Activated T-cell treated with anti-CD3 and anti-CD28 coated beads, Interleukin-2, amount 50 U/mL, for 24 hours (primary cell): Measurements from ENCODE around the gene EPB41.
"Not testable (repeated sequence)": the region's sequence is repeated elsewhere in the genome, so short reads cannot be mapped to it uniquely, and the experiment has no call there.

Experiments
- DNase-seq: peaks from one replicate; pipeline ENCODE4 v3.0.0-alpha.2; 2020
- H3K27ac Mint-ChIP-seq: 2 replicates; pipeline ENCODE4 v1.8.0; 2020; ENCODE audit warnings: mild to moderate bottlenecking, mixed read lengths
- H3K27me3 Mint-ChIP-seq: 2 replicates; pipeline ENCODE4 v1.8.0; 2020; ENCODE audit warnings: mixed read lengths
- H3K36me3 Mint-ChIP-seq: 2 replicates; pipeline ENCODE4 v1.8.0; 2020; ENCODE audit warnings: low read depth, mixed read lengths
- H3K4me1 Mint-ChIP-seq: 2 replicates; pipeline ENCODE4 v1.8.0; 2020; ENCODE audit warnings: low read depth, mixed read lengths
- H3K4me3 Mint-ChIP-seq: 2 replicates; pipeline ENCODE4 v1.8.0; 2020; ENCODE audit warnings: mild to moderate bottlenecking, moderate library complexity, mixed read lengths
- H3K9me3 Mint-ChIP-seq: 2 replicates; pipeline ENCODE4 v1.8.0; 2020; ENCODE audit warnings: mixed read lengths

Gene EPB41

GRCh38 chr1:29134695-29135028, 220.3 kb downstream of the EPB41 start:
- Mint-ChIP-seq H3K4me3 (no peak overlapping the region), H3K36me3 (no peaks in the 10 kb centered on the region), H3K27ac (no peak overlapping the region), H3K27me3 (peaks cover 21% of the 10 kb centered on the region), H3K9me3 (no peaks in the 10 kb centered on the region), H3K4me1 (peaks cover 3% of the 10 kb centered on the region)
- no peak for DNase-seq

- no peaks in the 10 kb centered on the region for H3K9me3 Mint-ChIP-seq
- peaks cover 3% of the 10 kb centered on the region for H3K4me1 Mint-ChIP-seq
- DNase-seq, result no peak
- no peak overlapping the region for H3K27ac Mint-ChIP-seq
- H3K36me3 Mint-ChIP-seq, result no peaks in the 10 kb centered on the region
- H3K4me3 Mint-ChIP-seq, result no peak overlapping the region
- H3K27me3 Mint-ChIP-seq, result peaks cover 15% of the 10 kb centered on the region
Observed at GRCh38 chr1:29136391-29136915, 222.1 kb downstream of the EPB41 start.

- DNase-seq, result no peak
- Mint-ChIP-seq H3K9me3 (no peaks in the 10 kb centered on the region), H3K27me3 (no peaks in the 10 kb centered on the region), H3K36me3 (peaks cover 48% of the 10 kb centered on the region), H3K27ac (no peak overlapping the region), H3K4me3 (no peak overlapping the region), H3K4me1 (no peaks in the 10 kb centered on the region)
Observed at GRCh38 chr1:29142714-29143113, 228.3 kb downstream of the EPB41 start.

- H3K36me3 Mint-ChIP-seq, result peaks cover 62% of the 10 kb centered on the region
Observed at GRCh38 chr1:29144178-29144577, 229.8 kb downstream of the EPB41 start.

GRCh38 chr1:29145739-29146437, 231.5 kb downstream of the EPB41 start:
- H3K36me3 Mint-ChIP-seq, result peaks cover 79% of the 10 kb centered on the region
- no peak for DNase-seq
- no peak overlapping the region for H3K4me3 Mint-ChIP-seq
- H3K9me3 Mint-ChIP-seq, result no peaks in the 10 kb centered on the region
- no peak overlapping the region for H3K27ac Mint-ChIP-seq
- H3K4me1 Mint-ChIP-seq, result no peaks in the 10 kb centered on the region
- H3K27me3 Mint-ChIP-seq, result no peaks in the 10 kb centered on the region

More at GRCh38 chr1:29144178-29144577, 229.8 kb downstream of the EPB41 start:
- no peak for DNase-seq
- H3K4me1 Mint-ChIP-seq, result no peaks in the 10 kb centered on the region
- H3K9me3 Mint-ChIP-seq, result no peaks in the 10 kb centered on the region
- no peak overlapping the region for H3K27ac Mint-ChIP-seq
- no peaks in the 10 kb centered on the region for H3K27me3 Mint-ChIP-seq
- no peak overlapping the region for H3K4me3 Mint-ChIP-seq

- H3K27me3 Mint-ChIP-seq, result no peaks in the 10 kb centered on the region
- peaks cover 95% of the 10 kb centered on the region for H3K36me3 Mint-ChIP-seq
- no peak overlapping the region for H3K4me3 Mint-ChIP-seq
- peak overlapping the region; percentile 56 for H3K27ac Mint-ChIP-seq
- no peaks in the 10 kb centered on the region for H3K4me1 Mint-ChIP-seq
- H3K9me3 Mint-ChIP-seq, result no peaks in the 10 kb centered on the region
- no peak for DNase-seq
Observed at GRCh38 chr1:29148656-29149491, 234.5 kb downstream of the EPB41 start.

GRCh38 chr1:29150346-29150745, 236.0 kb downstream of the EPB41 start:
- not testable (repeated sequence) for H3K4me1 Mint-ChIP-seq, DNase-seq, H3K9me3 Mint-ChIP-seq, H3K4me3 Mint-ChIP-seq, H3K27me3 Mint-ChIP-seq
- Mint-ChIP-seq H3K36me3 (peaks cover 100% of the 10 kb centered on the region), H3K27ac (peak overlapping the region; percentile 44)

GRCh38 chr1:29152046-29152805, 237.9 kb downstream of the EPB41 start:
- no peaks in the 10 kb centered on the region for H3K27me3 Mint-ChIP-seq
- no peak overlapping the region for H3K27ac Mint-ChIP-seq
- no peaks in the 10 kb centered on the region for H3K4me1 Mint-ChIP-seq
- peaks cover 100% of the 10 kb centered on the region for H3K36me3 Mint-ChIP-seq
- no peak overlapping the region for H3K4me3 Mint-ChIP-seq
- no peak for DNase-seq
- H3K9me3 Mint-ChIP-seq, result no peaks in the 10 kb centered on the region

- no peaks in the 10 kb centered on the region for H3K27me3 Mint-ChIP-seq
- H3K4me1 Mint-ChIP-seq, result peaks cover 4% of the 10 kb centered on the region
- peak overlapping the region; percentile 58 for H3K27ac Mint-ChIP-seq
- no peaks in the 10 kb centered on the region for H3K9me3 Mint-ChIP-seq
- no peak for DNase-seq
- peaks cover 94% of the 10 kb centered on the region for H3K36me3 Mint-ChIP-seq
- no peak overlapping the region for H3K4me3 Mint-ChIP-seq
Observed at GRCh38 chr1:29156543-29157268, 242.3 kb downstream of the EPB41 start.

- peaks cover 94% of the 10 kb centered on the region for H3K36me3 Mint-ChIP-seq
- no peak for DNase-seq
- no peaks in the 10 kb centered on the region for H3K27me3 Mint-ChIP-seq
- peaks cover 4% of the 10 kb centered on the region for H3K4me1 Mint-ChIP-seq
- H3K9me3 Mint-ChIP-seq, result no peaks in the 10 kb centered on the region
- no peak overlapping the region for H3K27ac Mint-ChIP-seq
- no peak overlapping the region for H3K4me3 Mint-ChIP-seq
Observed at GRCh38 chr1:29157269-29157601, 242.9 kb downstream of the EPB41 start.

GRCh38 chr1:29159773-29160172, 245.4 kb downstream of the EPB41 start:
- Mint-ChIP-seq H3K36me3 (peaks cover 94% of the 10 kb centered on the region), H3K4me3 (no peak overlapping the region), H3K27me3 (no peaks in the 10 kb centered on the region), H3K9me3 (no peaks in the 10 kb centered on the region), H3K27ac (no peak overlapping the region), H3K4me1 (peaks cover 25% of the 10 kb centered on the region)
- no peak for DNase-seq

GRCh38 chr1:29162025-29162424, 247.7 kb downstream of the EPB41 start:
- no peaks in the 10 kb centered on the region for H3K9me3 Mint-ChIP-seq
- no peaks in the 10 kb centered on the region for H3K27me3 Mint-ChIP-seq
- no peak for DNase-seq
- peaks cover 48% of the 10 kb centered on the region for H3K4me1 Mint-ChIP-seq
- H3K27ac Mint-ChIP-seq, result no peak overlapping the region
- no peak overlapping the region for H3K4me3 Mint-ChIP-seq
- H3K36me3 Mint-ChIP-seq, result peaks cover 94% of the 10 kb centered on the region

GRCh38 chr1:29162476-29163138, 248.2 kb downstream of the EPB41 start:
- no peak for DNase-seq
- Mint-ChIP-seq H3K4me1 (peaks cover 51% of the 10 kb centered on the region), H3K27ac (peak overlapping the region; percentile 47), H3K9me3 (no peaks in the 10 kb centered on the region), H3K4me3 (no peak overlapping the region), H3K36me3 (peaks cover 94% of the 10 kb centered on the region), H3K27me3 (no peaks in the 10 kb centered on the region)

GRCh38 chr1:29164588-29164987, 250.2 kb downstream of the EPB41 start:
- Mint-ChIP-seq H3K9me3 (no peaks in the 10 kb centered on the region), H3K36me3 (peaks cover 96% of the 10 kb centered on the region), H3K4me1 (peaks cover 65% of the 10 kb centered on the region), H3K27me3 (no peaks in the 10 kb centered on the region), H3K27ac (peak overlapping the region; percentile 53), H3K4me3 (no peak overlapping the region)
- no peak for DNase-seq
